Measurements from ENCODE around the gene MLLT1. TPM values are rescaled to one million over a fixed set of nuclear protein-coding genes. Genes with fewer than 3 reads are reported as not detected.
"Not testable (repeated sequence)": the region's sequence is repeated elsewhere in the genome, so short reads cannot be mapped to it uniquely, and the experiment has no call there.

The MLLT1 gene
- total and polyA plus RNA-seq, 2 experiments from 2014 or later, result 13.3 to 19.1 TPM

DNA sequence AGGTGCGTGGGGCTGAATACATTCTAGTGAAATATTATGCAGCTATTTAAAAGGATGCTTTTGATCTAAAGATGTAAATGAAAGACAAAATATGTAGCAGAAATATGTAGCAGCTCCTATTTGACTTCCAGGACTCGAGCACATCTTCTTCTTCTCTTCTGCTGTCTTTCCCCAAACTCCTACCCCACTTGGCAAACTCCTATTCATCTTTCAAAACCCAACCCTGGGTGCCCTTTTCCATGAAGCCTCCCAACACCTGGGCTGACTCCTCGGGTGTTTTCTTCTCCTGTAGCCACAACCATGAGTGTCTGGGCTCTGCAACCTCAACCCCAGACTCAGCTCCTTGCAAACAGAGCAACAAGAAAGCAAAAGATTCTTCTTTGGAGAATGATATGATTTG, 42.5 kb upstream of the MLLT1 start:
- in situ Hi-C loops (cut with MboI), result no loop called here
- TF ChIP-seq EZH2 (IDR thresholded peaks at IDR 0.05; ENCODE audit: insufficient read depth, poor library complexity, severe bottlenecking) (no peak), EZH2phosphoT487 (IDR thresholded peaks at IDR 0.05; ENCODE audit: insufficient read depth, low read depth) (no peak)
- H3K4me3 ChIP-seq, result no peak overlapping the region
- no peaks in the 10 kb centered on the region; the same call in 1 of the 2 replicates for H3K27me3 ChIP-seq (replicated peaks; ENCODE audit: insufficient read depth)
- no peak for DNase-seq
- H3K27ac ChIP-seq, result no peak overlapping the region
- no peak overlapping the region for H3K9ac ChIP-seq
- H3K4me1 ChIP-seq (ENCODE audit: insufficient read depth), result no peaks in the 10 kb centered on the region
- no peaks in the 10 kb centered on the region for H3K36me3 ChIP-seq (ENCODE audit: low read depth)
- 9 to 19% methylated on average over 3 of the region's 3 CpGs for WGBS, 2 experiments (ENCODE audit: low coverage in 1 of 2, low lambda C conversion rate in 2 of 2, missing lambda C conversion rate in 2 of 2)
- H3K79me2 ChIP-seq (ENCODE audit: insufficient read depth), result no peaks in the 10 kb centered on the region
- H3K4me2 ChIP-seq (ENCODE audit: unreplicated experiment), result no peak overlapping the region
- no peak overlapping the region for H2AFZ ChIP-seq
- no peaks in the 10 kb centered on the region for H4K20me1 ChIP-seq (ENCODE audit: insufficient read depth)
- H3K9me2 ChIP-seq (ENCODE audit: insufficient read depth), result no peaks in the 10 kb centered on the region
- H3K9me3 ChIP-seq (ENCODE audit: low read depth), result no peaks in the 10 kb centered on the region
- no peaks in the 10 kb centered on the region for H3F3A ChIP-seq (ENCODE audit: insufficient read depth)

GRCh38 chr19:6319376-6319775, 39.6 kb upstream of the MLLT1 start:
- DNase-seq, result no peak
- Histone ChIP-seq H2AFZ (no peak overlapping the region), H3F3A (ENCODE audit: insufficient read depth) (no peaks in the 10 kb centered on the region), H3K79me2 (ENCODE audit: insufficient read depth) (no peaks in the 10 kb centered on the region), H3K9me2 (ENCODE audit: insufficient read depth) (no peaks in the 10 kb centered on the region), H3K27ac (no peak overlapping the region), H3K9ac (no peak overlapping the region), H3K4me3 (no peak overlapping the region), H3K9me3 (ENCODE audit: low read depth) (no peaks in the 10 kb centered on the region), H3K36me3 (ENCODE audit: low read depth) (no peaks in the 10 kb centered on the region), H3K4me2 (ENCODE audit: unreplicated experiment) (no peak overlapping the region), H3K27me3 (replicated peaks; ENCODE audit: insufficient read depth) (no peaks in the 10 kb centered on the region; the same call in 1 of the 2 replicates), H3K4me1 (ENCODE audit: insufficient read depth) (no peaks in the 10 kb centered on the region), H4K20me1 (ENCODE audit: insufficient read depth) (no peaks in the 10 kb centered on the region)
- 28 to 31% methylated on average over 4 of the region's 4 CpGs for WGBS, 2 experiments (ENCODE audit: low coverage in 1 of 2, low lambda C conversion rate in 2 of 2, missing lambda C conversion rate in 2 of 2)
- in situ Hi-C loops (cut with MboI), result no loop called here
- no peak for TF ChIP-seq EZH2 (IDR thresholded peaks at IDR 0.05; ENCODE audit: insufficient read depth, poor library complexity, severe bottlenecking)
- no peak for TF ChIP-seq EZH2phosphoT487 (IDR thresholded peaks at IDR 0.05; ENCODE audit: insufficient read depth, low read depth)

DNA sequence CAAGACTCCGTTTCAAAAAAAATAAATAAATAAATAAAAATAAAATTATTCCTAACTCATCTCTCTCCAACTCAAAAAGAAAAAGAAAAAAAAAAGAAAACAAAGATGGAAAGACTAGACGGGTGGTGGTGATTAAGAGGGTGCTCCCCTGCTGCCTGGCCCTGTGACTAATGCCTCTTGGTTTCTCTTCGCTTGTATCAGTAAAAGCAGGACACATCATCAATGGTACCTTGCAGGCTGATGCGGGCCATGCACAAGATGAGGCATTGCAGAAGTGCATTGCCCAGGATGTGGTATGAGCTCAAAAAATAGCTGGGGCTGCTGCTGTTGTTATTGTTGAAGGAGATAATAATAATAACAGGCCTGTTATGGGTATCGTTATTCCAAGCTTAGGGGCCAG, 39.0 kb upstream of the MLLT1 start:
- Histone ChIP-seq H3K36me3 (ENCODE audit: low read depth) (no peaks in the 10 kb centered on the region), H3K27me3 (replicated peaks; ENCODE audit: insufficient read depth) (no peaks in the 10 kb centered on the region; the same call in 1 of the 2 replicates), H3K4me1 (ENCODE audit: insufficient read depth) (no peaks in the 10 kb centered on the region), H4K20me1 (ENCODE audit: insufficient read depth) (no peaks in the 10 kb centered on the region), H3K9me2 (ENCODE audit: insufficient read depth) (no peaks in the 10 kb centered on the region), H3K79me2 (ENCODE audit: insufficient read depth) (no peaks in the 10 kb centered on the region), H3K27ac (no peak overlapping the region), H3F3A (ENCODE audit: insufficient read depth) (no peaks in the 10 kb centered on the region), H3K9ac (no peak overlapping the region), H3K9me3 (ENCODE audit: low read depth) (no peaks in the 10 kb centered on the region), H2AFZ (no peak overlapping the region), H3K4me2 (ENCODE audit: unreplicated experiment) (no peak overlapping the region), H3K4me3 (no peak overlapping the region)
- in situ Hi-C loops (cut with MboI), result no loop called here
- TF ChIP-seq EZH2 (IDR thresholded peaks at IDR 0.05; ENCODE audit: insufficient read depth, poor library complexity, severe bottlenecking) (no peak), EZH2phosphoT487 (IDR thresholded peaks at IDR 0.05; ENCODE audit: insufficient read depth, low read depth) (no peak)
- 50 to 61% methylated on average over 5 of the region's 5 CpGs for WGBS, 2 experiments (ENCODE audit: low coverage in 1 of 2, low lambda C conversion rate in 2 of 2, missing lambda C conversion rate in 2 of 2)
- peak; percentile 50 for DNase-seq

DNA sequence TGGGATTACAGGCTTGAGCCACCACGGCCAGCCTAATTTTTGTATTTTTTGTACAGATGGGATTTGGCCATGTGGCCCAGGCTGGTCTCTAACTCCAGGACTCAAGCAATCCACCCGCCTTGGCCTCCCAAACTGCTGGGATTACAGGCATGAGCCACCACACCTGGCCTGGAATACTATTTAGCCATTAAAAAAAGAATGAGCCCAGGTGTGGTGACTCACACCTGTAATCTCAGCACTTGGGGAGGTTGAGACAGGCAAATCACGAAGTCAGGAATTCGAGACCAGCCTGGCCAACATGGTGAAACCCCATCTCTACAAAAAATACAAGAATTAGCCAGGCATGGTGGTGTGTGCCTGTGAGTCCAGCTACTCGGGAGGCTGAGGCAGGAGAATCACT, 35.9 kb upstream of the MLLT1 start:
- H3K4me2 ChIP-seq (ENCODE audit: unreplicated experiment); H3F3A ChIP-seq (ENCODE audit: insufficient read depth); H3K27ac ChIP-seq; DNase-seq; H3K9me3 ChIP-seq (ENCODE audit: low read depth); H3K9ac ChIP-seq; H3K9me2 ChIP-seq (ENCODE audit: insufficient read depth); H3K79me2 ChIP-seq (ENCODE audit: insufficient read depth); H4K20me1 ChIP-seq (ENCODE audit: insufficient read depth); H3K4me3 ChIP-seq; in situ Hi-C loops (cut with MboI); H2AFZ ChIP-seq; H3K27me3 ChIP-seq (replicated peaks; ENCODE audit: insufficient read depth); H3K36me3 ChIP-seq (ENCODE audit: low read depth); H3K4me1 ChIP-seq (ENCODE audit: insufficient read depth): not testable (repeated sequence)
- 68 to 71% methylated on average over 5 of the region's 5 CpGs for WGBS, 2 experiments (ENCODE audit: low coverage in 1 of 2, low lambda C conversion rate in 2 of 2, missing lambda C conversion rate in 2 of 2)

- Histone ChIP-seq H3K27ac (no peak overlapping the region), H3K79me2 (ENCODE audit: insufficient read depth) (no peaks in the 10 kb centered on the region), H3K4me3 (no peak overlapping the region), H3K27me3 (replicated peaks; ENCODE audit: insufficient read depth) (0 out of 2 replicates have a peak, but pooled peaks cover 8% of the 10 kb centered on the region), H3F3A (ENCODE audit: insufficient read depth) (no peaks in the 10 kb centered on the region), H3K4me2 (ENCODE audit: unreplicated experiment) (no peak overlapping the region), H3K9me3 (ENCODE audit: low read depth) (no peaks in the 10 kb centered on the region), H3K9ac (no peak overlapping the region), H2AFZ (no peak overlapping the region), H3K36me3 (ENCODE audit: low read depth) (no peaks in the 10 kb centered on the region), H3K9me2 (ENCODE audit: insufficient read depth) (no peaks in the 10 kb centered on the region), H4K20me1 (ENCODE audit: insufficient read depth) (no peaks in the 10 kb centered on the region), H3K4me1 (ENCODE audit: insufficient read depth) (no peaks in the 10 kb centered on the region)
- in situ Hi-C loops (cut with MboI), result no loop called here
- DNase-seq, result no peak
- WGBS, 2 experiments (ENCODE audit: low coverage in 1 of 2, low lambda C conversion rate in 2 of 2, missing lambda C conversion rate in 2 of 2), result 55 to 58% methylated on average over 5 of the region's 5 CpGs
- no peak for TF ChIP-seq EZH2 (IDR thresholded peaks at IDR 0.05; ENCODE audit: insufficient read depth, poor library complexity, severe bottlenecking)
- TF ChIP-seq EZH2phosphoT487 (IDR thresholded peaks at IDR 0.05; ENCODE audit: insufficient read depth, low read depth), result no peak
These were observed 33.7 kb upstream of the MLLT1 start for GRCh38 chr19:6313398-6313969.

All from GM23248 (cell line).